SKM-1 (cell line): Measurements from ENCODE around the gene PLA2R1.

ENCODE experiments used
- DNase-seq: peaks from one replicate; lab custom pipeline; 2025; ENCODE audit not compliant: unreplicated experiment; lab: John Stamatoyannopoulos, UW

Gene PLA2R1

GRCh38 chr2:160033732-160034392 lies 28.6 kb downstream of the PLA2R1 start:
- no peak for DNase-seq

GRCh38 chr2:160029270-160029628 lies 33.2 kb downstream of the PLA2R1 start:
- DNase-seq, result no peak

- DNase-seq, result no peak
These were observed 33.8 kb downstream of the PLA2R1 start for GRCh38 chr2:160028431-160029269.

- DNase-seq, result no peak
These were observed 40.3 kb downstream of the PLA2R1 start for GRCh38 chr2:160022162-160022561.

- DNase-seq, result no peak
These were observed 42.9 kb downstream of the PLA2R1 start for GRCh38 chr2:160019374-160020090.

GRCh38 chr2:160015746-160016145 lies 46.7 kb downstream of the PLA2R1 start:
- DNase-seq, result no peak

- no peak for DNase-seq
These were observed 48.2 kb downstream of the PLA2R1 start for GRCh38 chr2:160014227-160014626.

- no peak for DNase-seq
These were observed 51.9 kb downstream of the PLA2R1 start for GRCh38 chr2:160010361-160011145.

- no peak for DNase-seq
These were observed 55.3 kb downstream of the PLA2R1 start for GRCh38 chr2:160007111-160007510.

- no peak for DNase-seq
These were observed 55.9 kb downstream of the PLA2R1 start for GRCh38 chr2:160006475-160006874.

- DNase-seq, result no peak
These were observed 56.5 kb downstream of the PLA2R1 start for GRCh38 chr2:160005908-160006307.

GRCh38 chr2:160005476-160005875 lies 56.9 kb downstream of the PLA2R1 start:
- DNase-seq, result no peak

GRCh38 chr2:159998961-159999360 lies 63.5 kb downstream of the PLA2R1 start:
- DNase-seq, result no peak

GRCh38 chr2:159998243-159998642 lies 64.2 kb downstream of the PLA2R1 start:
- no peak for DNase-seq

GRCh38 chr2:159996792-159997546 lies 65.4 kb downstream of the PLA2R1 start:
- DNase-seq, result no peak

GRCh38 chr2:159995038-159995437 lies 67.4 kb downstream of the PLA2R1 start:
- DNase-seq, result no peak

GRCh38 chr2:159989249-159989648 lies 73.2 kb downstream of the PLA2R1 start:
- DNase-seq, result no peak

- DNase-seq, result no peak
These were observed 73.9 kb downstream of the PLA2R1 start for GRCh38 chr2:159988412-159988970.

- DNase-seq, result no peak
These were observed 75.2 kb downstream of the PLA2R1 start for GRCh38 chr2:159987181-159987580.

- DNase-seq, result peak; percentile 55
These were observed 76.8 kb downstream of the PLA2R1 start for GRCh38 chr2:159985656-159986055.
